ENCODE data around the gene SPPL2A.

- TF ChIP-seq POLR2A (IDR thresholded peaks at IDR 0.05) (no peak), POLR2AphosphoS5 (IDR thresholded peaks at IDR 0.05) (no peak)
These were observed 26.0 kb upstream of the SPPL2A start for GRCh38 chr15:50791486-50791885.

Data from spleen (tissue), 3 donors.